Dermis blood vessel endothelial cell (primary cell): ENCODE results near the gene NPR3. TPM values are rescaled to one million over a fixed set of nuclear protein-coding genes. Genes with fewer than 3 reads are reported as not detected.
"Not testable (repeated sequence)": the region's sequence is repeated elsewhere in the genome, so short reads cannot be mapped to it uniquely, and the experiment has no call there.

Experiments used
- DNase-seq: peaks from one replicate; pipeline ENCODE4 v3.0.0; 2010
- total RNA-seq: library from RNA; depleted of rRNA; stranded (reverse); fragments of >200 nt; gene quantifications from 2 replicates; pipeline ENCODE4 v1.2.3, GENCODE V29; 2014

NPR3 gene
- total RNA-seq, 1 donor from 2014 or later, result 1.5 TPM

DNA sequence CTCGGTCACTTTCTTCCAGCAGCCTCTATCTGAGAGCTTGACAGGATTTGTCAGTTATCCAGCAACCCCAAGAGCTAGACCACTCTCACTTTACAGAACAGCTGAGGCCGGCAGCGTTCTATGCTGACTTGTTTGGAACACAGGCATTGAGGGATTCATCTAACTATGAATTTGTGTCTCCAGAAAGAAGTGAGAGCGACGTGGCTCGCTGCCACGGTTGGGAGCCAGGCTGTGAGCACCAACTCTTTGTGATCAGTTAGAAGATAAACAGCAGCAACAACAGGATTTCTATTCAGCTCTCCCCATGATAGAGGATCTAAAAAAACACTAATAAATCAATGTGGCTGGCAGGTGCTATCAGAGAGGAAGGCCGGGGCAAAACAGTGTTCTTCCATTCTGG is 58.6 kb downstream of the NPR3 start:
- DNase-seq, result no peak

DNA sequence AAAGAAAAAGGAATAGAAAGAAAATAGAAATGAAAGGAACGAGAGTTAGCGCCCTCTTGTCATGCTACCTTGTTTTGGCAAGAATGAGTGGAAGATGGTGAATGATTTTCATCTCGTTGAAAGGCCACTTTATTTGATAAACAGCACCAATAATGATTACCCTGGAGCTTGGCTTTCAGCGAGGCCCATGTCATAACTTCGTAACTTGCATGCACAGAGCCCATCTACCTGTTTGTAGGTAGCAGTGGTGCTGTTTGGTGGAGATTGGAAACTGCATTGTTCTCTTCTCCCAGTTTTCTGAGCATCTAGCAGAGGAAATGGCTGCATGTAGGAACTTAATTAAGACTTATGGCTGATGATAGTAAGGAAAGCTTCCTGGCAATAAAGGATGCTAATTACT is 59.3 kb downstream of the NPR3 start:
- DNase-seq, result no peak

DNA sequence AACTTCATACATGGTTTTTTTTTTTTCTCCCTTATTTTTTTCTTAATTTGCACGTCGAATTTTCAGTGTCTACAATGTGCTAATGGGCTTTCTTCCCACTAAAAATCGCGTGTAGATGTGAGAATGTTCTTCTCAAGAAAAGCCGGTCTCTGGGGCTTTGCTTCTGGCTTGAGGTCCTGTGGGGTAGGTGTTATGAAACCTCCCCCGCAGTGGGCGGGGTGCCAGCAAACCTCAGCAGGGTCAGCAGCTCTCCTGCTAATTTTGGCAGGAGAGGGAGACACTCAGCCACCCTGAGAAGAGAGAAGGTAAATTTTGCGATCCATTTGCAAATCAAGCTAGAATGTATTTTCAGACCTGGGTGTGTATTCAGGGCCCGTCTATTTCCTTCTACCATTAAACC is 59.9 kb downstream of the NPR3 start:
- no peak for DNase-seq

DNA sequence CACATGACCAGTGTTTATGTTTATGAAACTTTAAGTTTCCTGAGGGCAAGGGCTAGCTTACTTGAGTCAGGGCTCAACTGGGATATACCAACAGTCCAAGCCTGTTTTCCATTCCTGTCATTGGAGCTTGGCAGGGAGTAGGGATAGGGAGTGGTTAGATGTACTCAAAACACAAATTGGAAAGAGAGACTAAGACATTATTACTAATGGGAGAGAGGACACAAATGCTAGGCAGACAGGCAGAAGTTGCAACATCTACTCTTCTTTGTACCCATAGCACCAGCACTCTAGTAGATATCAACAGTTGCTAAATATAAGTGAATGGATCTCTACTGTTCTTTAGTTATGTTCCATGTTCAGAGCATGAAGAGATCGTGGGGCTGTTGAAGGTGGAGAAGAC is 62.8 kb downstream of the NPR3 start:
- DNase-seq, result no peak

DNA sequence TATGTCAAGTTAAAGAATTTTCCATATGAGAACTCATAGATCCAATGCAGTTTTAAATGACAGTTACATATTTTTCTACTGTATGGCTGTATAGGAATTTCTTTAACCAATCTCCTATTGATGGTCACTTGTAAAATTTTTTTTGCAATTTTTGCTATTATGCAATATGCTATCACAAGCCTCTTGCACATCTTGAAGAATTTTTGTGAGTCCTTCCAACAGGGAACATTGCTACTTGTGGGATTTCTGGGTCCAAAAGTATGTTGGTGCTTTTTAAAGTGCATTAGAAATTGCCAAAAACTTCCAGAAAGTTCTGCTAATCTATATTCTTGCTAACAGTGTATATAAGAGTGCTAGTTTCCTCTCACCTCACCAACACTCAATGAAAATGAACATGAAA is 65.1 kb downstream of the NPR3 start:
- DNase-seq, result no peak

DNA sequence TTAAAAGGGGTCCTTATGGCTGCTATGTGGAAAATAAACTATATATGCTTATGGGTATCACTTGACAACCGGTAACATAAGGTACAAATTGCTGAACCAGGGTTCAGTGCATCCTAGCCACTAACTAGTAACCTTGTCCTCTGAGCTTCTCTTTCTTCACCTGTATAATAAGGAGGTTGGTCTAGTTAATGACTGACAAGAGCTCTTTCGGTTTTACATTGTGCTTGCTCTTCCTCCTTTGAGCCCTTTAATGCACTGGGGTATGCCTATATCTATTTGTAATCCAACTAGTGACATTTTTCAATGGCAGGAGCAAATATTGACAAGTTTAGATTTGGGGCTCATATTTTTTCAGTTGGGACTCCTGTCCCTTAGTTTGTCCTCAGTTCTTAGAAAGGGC is 66.1 kb downstream of the NPR3 start:
- no peak for DNase-seq

DNA sequence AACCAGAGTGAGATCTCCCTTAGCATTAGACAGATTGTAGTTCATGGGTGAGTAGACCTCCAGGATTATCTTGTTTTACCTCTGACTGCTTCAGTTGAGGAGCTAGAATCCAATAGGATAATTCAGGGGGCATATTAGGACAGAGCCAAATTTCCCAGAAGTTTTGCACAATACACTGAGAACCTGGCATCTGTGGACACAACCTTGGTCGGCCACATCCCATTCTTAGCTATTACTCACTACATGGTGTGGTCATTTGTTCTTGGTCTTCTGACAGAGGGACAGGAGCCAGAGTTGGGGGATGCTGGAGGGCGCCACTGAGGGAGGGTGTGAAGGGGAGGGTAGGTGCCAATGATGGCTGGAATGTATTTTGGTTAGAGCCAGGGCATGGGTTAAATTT is 66.6 kb downstream of the NPR3 start:
- no peak for DNase-seq

DNA sequence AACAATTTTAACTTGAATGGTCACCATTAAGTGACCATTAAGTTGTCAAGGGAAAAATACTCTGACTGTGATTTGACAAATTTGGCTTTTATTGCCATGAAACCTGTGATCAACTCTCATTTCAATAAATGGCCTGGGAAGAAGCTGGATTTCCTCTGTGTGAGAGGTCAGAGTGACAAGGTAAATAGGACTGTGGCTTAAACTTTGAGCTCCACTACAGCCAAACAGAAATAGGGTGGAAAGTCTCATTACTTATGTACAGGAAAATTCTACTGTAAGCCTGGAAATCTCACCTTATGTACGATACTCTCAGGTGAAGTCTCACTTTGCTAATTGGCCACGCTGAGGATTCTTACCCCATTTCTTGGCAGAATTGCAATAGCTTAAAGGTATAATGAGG is 67.3 kb downstream of the NPR3 start:
- no peak for DNase-seq

DNA sequence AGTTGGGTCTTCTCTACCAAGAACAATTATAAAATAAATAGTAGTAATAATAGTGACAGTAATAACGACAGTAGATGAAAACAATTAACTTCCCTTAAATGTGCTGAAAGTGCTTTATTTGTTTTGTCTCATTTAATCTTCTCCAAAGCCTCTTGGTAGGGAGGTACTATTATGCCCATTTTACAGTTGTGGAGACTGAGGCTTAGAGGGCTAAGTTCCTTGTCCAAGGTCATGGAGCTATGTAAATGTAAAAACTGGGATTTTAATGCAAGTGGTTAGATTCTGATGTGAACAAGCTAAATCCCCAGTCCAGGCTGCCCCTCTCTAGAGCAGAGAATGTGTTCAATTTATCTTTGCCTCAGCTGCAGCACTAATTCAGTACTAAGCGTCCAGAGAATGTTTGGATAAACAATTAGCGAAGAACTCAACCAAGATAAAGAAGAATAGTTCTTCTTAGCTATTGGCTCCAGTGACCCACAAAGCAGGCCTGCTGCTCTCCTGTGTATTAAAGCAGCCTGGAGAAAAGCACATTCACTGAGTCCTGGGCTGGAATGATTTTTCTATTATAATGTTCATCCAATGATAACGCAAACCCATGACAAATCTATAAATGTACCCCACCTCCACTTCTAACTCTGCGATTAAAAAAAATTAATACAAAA is 68.8 kb downstream of the NPR3 start:
- no peak for DNase-seq

DNA sequence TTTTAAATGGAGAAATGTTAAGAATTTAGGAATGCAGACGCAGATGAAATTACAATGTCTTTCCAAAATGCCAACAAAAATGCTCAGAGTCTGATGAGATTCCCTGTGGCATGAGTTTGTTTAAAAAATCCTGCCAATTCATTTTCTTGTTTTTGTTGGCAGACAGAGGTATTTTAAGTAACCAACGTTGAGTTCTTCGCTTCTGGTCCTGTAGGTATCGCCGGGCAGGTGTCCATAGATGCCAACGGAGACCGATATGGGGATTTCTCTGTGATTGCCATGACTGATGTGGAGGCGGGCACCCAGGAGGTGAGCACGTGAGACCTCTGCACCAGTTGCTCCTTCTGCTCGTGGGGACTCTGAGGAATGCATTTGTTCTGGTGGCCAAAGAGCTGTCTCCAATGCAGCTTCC is 69.4 kb downstream of the NPR3 start:
- no peak for DNase-seq

DNA sequence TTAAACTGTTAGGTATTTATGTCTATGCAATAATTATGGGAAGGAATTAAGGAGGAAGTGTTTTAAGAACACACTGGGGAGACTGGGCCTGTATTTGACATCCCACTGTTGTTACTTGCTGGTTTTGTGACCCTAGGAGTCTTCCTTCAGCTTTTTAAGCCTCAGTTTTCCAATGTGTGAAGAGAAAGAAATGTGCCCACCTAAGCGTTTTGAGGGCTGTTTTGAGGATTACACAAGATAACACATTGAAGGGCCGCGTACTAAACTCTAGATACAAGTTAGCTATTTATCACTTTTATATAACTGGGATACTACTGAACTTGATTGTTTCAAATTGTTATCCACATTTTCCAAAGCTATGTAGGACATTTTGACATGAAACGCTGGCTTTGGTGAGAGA is 72.5 kb downstream of the NPR3 start:
- DNase-seq, result no peak

DNA sequence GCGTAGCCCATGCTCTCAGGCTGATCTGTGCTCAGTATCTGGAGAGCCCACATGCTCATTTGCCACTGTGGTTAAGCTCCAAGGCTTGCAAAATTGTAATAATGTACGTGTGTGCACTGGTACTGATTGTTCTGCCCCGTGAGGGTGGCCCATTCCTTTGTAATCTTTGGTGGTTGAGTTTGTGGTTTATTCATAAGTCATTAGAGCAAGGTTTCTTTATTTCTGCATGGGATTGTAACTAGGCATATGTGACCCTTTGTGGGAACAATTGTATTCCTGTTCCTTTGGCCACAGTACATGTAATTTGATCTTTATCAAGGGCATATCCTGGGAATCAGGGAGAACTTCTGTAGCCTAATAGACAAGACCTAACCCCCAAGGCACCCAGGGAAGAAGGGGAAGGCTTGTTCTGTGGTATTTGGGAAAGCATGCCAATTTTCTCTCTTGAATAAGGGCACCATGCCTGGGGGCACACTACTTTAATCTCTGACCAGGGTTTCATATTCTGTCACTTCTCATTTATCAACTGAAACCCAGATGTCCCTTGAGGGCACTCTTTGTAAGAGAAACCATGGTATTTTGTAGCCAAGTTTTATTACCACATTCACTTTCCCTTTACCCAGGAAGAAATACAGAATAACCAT is 74.6 kb downstream of the NPR3 start:
- no peak for DNase-seq

DNA sequence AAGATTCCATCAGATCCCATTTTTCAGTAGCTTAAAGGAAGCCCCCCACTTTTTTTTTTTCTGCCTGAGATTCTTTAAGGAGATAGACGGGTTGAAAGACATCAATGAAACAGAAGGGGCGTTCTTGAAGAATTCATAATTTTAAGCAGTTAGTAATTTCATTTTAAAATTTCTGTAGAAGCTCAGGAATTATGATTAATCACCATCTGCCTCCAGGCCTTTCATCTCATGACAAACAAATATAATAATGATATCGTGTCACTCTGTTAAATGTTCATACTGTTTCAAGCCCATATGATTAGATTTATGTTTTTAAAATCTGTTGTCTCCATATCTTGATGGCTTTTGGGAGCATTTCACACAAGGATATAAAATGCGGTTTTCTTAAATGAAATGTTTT is 75.2 kb downstream of the NPR3 start:
- DNase-seq, result no peak

DNA sequence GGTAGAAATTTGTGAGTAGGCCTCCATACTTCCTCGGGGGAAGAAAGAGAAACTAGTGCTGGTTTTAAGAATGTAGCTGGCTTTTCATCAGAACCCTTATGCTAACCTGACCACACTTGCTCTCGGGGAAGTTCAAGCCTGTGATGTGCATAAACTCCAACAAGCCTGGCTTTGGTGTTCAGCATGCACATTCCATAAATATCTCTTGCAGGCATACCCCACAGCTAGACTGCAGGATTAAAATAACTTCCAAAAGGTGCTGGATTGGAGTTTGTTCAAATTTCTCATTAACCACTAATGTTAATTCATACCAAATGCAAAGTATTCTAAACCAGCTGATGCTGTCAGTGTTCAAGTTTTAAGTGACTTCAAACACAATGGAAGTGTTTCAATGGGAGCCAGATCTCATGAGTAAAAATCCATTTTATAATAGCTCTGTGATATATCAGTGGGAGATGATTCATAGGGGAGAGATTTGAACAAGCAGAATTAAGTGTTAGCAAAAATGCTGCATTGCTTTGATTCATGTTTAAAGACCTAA is 79.4 kb downstream of the NPR3 start:
- DNase-seq, result no peak

DNA sequence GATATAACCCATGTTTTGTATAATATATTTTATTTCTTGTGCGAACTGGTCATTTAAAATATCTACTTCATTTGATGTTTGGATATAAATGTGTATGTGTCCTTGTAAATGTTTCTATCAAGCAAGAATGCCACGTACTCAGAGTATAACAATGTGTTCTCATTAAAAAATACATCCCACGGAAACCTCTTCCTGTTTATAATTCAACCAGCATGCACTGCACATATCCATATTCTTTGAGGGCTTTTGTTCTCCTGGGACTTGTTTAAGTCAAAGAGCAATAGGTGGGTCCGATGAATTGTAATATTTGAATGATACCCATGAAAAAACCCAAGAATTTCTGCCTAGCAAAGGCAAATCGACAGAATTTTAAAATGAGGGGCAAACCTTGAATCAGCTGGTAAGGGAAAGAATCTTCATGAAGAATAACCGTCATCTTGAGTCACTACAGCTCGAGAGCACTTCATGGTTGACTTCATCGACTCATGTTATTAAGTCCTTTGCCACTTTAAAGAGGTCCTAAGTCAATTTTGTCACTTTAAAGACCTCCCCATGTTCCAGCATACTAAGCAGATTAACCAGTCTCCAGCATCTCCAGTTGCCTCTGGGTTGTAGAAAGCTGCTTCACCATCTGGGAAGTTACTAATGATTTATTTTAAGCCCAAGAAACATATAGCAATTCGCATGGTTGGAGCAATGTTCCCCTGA is 80.6 kb downstream of the NPR3 start:
- no peak for DNase-seq

DNA sequence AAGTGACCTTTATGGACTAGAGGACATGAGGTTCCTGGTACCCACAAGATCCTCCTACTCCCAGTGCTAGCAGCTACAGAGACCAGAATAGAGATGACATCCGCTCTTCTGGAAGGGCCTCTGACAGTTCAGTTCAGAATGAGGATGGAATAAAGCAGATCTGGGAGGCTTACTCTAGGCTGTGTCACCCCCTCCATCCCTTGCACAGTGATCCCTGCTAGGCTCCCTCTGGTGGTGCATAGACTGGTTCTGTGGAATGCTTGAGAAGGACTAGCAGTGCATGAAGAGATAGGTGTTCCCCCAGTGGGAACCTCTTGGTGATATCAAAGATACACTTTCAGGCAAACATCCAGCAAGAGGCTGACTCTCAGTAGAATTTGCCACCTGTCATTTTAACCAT is 83.0 kb downstream of the NPR3 start:
- DNase-seq, result no peak

DNA sequence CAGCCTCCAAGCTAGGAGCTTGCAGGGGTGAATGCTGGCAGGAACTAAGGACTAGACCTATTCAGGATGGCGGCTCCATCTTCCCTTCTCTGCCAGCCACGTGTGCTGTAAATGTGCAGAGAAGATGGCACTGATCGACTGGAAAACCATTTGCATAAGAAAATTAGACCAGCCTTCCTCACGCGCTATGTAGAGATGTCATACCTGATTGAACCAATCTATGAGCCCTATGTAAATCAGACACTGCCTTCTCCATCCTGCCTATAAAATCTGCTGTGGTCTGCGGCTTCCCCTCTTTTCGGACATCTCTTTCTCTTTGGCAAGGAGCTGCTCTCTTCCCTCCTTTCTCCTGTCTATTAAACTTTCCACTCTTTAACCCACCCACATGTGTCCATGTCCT is 91.6 kb downstream of the NPR3 start:
- no peak for DNase-seq

DNA sequence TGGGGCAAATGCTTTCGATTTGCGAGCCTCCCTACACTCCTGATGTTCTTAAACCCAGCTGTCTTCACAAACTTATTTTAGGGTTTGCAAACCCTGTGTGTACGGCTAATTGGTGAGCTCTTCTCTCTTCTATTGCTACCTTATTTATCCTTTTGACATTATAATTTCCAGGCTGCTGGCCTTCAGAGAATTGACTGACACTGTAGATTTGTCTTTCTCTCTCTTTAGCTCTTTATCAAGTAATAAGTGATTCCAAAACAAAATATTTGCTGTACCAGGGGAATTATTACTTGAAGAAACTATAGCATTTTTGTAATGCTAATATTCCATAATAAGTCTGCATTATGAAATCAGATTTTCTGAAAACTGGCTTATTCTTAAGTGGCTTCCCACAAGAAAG is 92.5 kb downstream of the NPR3 start:
- no peak for DNase-seq

DNA sequence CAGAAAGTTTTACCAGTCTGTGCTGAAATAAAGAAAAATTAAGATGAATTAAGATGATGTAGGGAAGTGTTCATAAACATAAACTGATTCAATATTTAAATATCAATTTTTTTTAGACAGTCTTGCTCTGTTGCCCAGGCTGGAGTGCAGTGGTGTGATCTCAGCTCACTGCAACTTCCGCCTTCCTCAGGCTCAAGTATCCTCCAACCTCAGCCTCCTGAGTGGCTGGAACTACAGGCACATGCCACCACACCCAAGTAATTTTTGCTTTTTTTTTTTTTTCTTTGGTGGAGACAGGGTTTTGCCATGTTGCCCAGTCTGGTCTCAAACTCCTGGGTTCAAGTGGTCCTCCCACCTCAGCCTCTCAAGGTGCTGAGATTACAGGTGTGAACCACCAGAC is 94.3 kb downstream of the NPR3 start:
- not testable (repeated sequence) for DNase-seq

DNA sequence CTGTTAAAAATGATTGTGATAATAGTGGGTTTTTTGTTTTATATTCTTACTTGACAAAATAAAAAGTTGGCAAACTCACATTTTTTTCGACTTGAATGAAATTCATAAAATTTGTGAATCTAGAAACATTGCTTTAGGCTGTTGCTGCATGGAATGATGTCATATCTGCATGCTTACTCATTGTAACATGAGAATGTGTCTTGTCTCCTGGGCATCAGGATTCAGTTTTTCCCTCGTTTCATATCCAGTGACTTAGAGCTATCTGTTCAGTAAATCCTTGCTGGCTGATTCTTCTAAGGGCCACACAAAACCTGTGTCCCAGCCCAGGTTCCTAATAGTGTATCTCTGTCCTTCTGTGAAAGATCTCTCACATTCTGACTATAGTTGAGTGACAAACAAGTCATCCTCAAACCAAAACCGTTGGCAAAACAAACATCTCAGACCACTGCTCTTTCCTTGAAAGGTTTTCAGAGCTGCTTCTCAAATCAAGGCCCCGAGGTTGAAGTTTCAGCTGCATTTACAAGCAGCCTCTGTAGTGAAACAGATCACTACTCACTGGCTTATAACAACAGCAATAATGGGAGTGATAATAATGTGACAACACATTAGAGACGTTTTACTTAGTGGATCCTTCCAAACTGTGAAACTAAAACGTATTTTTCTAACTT is 95.0 kb downstream of the NPR3 start:
- no peak for DNase-seq

DNA sequence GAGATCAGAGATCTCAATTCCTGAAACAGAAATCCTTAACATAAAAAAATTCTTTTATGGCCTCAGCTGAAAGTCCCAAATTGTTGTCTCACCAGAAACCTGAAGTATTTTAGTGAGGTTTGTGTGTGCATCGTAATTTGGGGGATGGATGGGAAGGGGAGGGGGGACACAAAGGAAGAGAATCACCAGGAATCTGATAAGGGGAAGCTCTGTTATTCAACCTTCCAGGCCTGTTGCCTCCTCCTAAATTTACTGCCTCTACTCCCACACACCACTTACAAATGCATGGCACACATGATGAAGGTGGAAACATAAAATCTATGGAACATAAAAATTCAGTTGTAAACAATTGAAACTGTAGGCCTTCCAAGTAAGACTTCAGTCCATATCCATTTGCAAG is 97.7 kb downstream of the NPR3 start:
- no peak for DNase-seq

DNA sequence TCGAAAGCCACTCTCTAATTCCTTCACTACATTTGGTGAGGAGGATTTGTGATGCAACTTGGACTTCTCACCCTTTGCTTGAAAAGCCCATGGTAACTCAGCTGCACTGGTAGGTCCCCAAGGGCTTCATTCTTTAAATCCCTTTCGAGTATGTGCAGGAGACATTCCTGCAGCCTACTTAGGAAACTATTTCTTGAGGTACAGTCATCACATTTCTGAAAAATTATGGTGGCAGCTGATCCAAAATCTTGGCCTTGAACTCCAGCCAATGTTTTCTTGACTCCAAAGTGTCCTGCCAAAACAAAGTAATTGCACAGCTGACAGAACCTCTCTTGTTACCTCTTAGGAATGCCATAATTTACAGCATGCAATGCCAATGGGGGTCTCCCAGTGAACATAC is 99.7 kb downstream of the NPR3 start:
- no peak for DNase-seq

DNA sequence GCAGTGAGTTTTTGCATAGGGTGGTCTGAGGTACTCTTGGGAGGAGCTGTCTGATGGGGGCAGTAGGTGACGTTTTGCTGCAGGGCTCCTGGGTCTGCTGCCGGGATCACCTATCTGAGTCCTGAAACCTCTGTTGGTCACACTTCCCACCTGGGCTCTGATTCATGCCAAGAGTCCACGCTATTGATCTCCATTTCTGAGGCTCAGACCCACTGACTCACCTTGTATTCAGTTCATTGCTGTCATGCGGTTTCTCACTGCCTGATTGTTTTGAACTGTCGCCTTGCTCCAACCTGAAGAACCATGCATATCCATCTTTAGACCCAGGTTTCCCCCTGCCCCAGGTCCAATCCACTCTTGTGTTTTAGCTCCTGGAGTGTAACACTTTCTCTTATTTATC is 101.3 kb downstream of the NPR3 start:
- no peak for DNase-seq

DNA sequence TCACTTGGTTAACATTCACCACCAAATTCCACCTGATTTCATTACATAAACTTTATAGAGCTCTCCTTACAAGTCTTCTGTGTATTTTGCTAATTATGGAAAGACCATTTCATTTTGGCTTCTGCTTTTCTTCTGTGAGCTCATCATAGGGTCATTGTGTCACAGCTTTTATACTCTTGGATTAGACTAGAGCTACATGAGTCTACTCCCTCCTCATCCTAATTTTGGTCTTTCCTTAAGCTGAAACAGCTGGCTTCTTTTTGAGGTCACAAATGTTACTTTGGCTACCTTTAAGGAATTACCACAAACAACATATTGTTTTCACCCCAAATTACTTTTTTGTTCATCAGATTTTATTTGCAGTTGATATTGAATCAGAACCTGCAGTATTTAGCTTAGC is 103.0 kb downstream of the NPR3 start:
- no peak for DNase-seq
